Activated CD4-positive, alpha-beta T cell treated with anti-CD3 and anti-CD28 coated beads, Interleukin-2, amount 50 U/mL, for 24 hours (primary cell): ENCODE results near the gene SPAG9.
"Not testable (repeated sequence)": the region's sequence is repeated elsewhere in the genome, so short reads cannot be mapped to it uniquely, and the experiment has no call there.

Experiments used
- DNase-seq, 2 donors: peaks; one replicate each; pipeline ENCODE4 v3.0.0-alpha.2; 2020; ENCODE audit warnings: low read depth in 1 of 2, low spot score in 1 of 2

The SPAG9 gene

DNA sequence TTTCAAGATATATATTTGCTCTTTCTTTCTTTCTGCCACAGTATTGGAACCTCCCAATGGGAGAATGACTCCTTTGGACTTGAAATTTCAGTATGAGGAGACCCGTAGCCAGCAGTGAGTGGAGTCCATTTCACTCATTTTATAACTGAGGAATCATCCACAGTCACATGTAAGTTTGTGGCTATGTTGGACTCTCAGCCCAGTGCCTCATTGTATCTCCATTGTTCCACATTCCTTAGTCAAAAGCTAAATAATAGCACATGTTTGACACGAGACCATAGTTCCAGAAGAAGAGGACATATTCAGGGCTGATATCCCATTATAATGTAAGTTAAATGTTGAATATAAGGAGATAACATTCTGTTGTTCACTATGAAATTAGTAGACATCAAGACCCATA is 12.7 kb upstream of the SPAG9 start:
- DNase-seq, result no peak

DNA sequence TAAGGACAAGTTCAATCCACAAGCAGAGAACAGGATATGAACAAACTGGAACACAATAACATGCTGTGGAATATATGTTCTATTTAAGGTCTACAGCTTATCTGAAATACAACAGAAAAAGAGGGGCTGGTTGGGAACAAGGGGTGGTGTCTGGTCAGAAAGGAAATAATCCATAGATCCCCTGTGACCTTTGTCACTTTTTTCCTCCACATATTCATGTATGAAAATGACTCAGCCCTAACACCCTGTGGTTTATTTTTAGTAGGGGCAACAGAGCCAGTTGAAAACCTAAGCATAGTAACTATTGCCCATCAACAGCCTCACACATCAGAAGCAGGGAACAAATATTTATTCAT is 12.3 kb upstream of the SPAG9 start:
- DNase-seq, result no peak

DNA sequence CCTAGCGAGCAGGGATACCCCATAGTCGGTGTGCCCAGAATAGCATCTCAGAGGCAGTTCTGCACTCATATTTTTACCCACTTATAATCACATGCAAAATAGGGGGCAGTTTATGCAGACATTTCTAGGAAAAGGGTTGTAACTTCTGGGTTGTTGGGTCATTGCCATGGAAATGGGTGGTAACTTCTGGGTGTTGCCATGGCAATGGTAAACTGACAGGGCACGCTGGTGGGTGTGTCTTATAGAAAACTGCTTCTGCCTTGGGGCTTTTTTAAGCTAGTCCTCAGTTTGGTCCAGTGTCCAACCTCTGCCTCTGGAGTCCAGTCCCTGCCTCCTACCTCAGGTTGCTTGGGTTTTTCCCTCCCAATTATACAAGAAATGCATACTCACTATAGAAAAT is 7.4 kb upstream of the SPAG9 start:
- no peak for DNase-seq

DNA sequence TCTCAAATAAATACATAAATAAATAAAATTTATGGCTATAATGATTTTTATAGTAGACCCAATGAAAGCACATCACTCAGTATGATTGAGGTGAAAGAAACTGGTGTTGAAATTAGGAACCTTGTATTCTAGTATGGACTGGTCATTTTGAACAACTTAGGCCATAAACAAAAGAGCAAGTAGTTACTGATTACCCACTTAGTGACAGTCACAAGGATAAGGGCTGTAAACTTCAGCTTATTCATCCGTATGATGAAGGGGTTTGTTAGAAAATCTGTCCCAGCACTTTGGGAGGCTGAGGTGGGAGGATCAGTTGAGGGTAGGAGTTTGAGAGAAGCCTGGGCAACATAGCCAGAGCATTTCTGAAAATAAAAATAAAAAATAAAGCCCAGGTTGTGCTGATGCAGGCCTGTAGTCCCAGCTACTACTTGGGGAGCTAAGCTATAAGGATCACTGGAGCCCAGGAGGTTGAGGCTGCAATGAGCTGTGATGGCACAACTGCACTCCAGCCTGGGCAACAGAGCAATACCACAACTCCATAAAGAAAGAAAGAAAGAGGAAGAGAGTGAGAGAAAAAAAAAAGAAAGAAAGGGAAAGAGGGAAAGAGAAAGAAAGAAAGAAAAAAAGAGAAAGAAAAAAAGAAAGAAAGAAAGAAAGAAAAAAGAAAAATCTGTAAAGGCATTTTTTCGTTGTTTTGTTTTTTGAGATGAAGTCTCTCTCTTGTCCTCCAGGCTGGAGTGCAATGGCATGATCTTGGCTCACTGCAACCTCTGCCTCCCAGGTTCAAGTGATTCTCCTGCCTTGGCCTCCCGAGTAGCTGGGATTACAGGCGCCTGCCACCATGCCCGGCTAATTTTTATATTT is 4.2 kb upstream of the SPAG9 start:
- no peak for DNase-seq

DNA sequence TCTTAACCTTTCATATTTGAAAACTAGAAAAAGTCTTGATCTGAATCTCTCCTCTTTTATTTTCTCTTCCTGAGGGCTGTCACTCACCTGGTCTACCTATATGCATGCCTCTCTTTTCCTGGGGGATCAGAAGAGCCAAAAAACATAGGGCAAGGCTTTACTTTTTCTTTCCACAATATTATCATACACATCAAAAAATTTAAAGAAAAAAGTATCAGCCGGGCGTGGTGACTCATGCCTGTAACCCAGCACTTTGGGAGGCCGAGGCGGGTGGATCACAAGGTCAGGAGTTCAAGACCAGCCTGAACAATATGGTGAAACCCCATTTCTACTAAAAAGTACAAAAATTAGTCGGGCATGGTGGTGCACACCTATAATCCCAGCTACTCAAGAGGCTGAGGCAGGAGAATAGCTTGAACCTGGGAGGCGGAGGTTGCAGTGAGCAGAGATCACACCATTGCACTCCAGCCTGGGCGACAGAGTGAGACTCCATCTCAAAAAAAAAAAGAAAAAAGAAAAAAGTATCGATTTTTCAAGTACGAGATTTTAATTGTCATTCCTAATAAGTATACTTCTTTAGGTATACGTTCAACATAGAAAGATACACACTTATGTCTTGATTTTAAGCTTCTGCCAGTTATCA is 1.9 kb upstream of the SPAG9 start:
- not testable (repeated sequence) for DNase-seq

DNA sequence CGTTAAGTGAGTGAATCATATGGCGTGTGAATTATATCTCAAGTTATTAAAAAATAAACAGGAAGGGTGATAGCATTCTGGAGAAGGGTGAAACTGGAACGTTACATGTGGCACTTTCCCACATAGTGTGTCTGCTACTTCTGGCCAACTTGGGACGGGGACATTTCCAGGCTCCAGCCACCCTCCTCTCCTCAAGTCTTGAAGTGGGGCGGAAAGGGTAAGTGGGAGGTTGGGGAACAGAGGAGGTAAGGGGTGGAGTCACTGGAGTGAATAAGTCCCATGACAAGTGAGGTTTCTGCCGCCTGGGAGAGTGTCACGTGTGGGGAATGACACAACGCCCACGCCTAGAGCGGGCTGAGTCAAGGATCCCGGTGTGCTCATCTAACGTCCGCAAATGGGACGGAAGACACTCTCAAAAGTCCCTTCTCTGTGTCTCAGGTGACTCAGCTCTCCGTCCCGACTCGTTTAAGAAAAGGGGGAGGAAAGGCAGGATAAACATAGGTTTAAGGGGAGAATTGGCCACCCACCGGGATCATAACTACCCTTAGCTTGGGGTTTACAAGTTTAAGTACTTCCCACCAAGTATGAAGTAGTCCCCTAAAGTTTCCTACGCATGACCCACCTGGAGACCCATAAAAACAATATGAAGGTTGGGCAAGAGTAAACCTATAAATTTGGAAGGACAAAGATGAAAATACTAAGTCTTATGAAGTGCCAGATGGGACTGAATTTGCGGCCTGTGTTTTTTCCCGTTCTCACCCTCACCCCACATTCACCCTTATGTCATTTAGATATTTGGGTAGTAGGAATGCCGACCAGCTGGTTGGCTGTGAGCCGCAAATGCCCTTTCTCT is 1.2 kb upstream of the SPAG9 start:
- DNase-seq, result peak; percentile 80 to 88

DNA sequence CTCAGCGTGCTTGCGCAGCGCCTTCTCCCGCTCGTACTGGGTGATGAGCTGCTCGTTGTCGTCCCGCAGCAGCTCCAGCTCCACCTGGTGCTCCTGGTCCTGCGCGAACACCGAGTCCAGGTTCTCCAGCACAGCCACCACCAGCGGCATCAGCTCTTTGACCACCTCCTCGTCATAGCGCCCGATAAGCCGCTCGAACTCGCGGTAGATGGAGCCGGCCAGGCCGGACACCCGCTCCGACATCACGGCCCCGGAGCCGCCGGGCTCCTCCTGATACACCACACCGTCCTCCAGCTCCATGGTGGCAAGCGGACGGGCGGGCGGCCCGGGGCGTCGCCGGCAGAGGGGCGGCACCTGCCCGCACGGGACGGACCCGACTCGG is 320 bp downstream of the SPAG9 start:
- peak; percentile 27 to 51 for DNase-seq

DNA sequence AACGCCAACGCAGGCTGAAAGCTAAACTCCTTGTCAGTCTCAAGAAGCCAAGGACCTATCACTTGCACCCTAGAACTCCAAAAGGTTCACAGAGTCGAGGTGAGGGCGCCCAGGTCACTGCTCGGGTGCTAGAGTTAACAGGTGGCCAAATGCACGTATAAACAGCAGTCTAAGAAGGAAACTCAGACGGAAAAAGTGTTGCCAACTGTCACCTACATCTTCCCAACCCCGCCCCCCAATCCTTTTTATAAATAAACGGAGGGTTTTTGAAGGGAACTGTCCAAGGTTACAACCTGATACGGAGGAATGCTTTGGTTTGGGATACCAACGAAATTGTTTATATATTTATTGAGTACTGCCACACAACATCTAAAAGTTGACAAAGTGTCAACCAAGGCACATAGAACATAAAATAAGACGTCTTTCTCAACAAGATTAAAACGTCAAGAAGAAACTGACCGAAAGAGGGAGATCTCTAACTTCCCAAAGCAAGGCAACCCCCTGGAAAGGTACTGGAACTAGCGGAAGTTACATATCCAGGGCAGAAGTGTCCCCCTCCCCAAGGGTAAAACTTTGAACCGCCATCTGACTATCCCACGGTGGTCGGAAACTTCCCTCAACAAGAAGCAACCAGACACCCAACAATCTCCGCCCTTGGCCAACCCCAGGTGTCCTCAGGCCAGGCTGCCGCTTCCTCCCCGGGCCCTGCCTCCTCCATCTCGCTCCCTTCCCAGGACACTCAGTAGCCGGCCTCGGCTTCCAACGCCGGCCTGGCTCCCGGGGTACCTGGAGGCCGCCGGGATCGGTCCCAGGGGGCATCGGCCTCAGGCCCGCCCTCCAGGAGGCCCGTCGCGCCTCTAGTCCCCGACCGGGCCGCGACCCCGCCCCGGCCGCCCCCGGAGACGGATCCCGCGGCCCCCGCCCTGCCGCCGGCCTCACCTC is 982 bp downstream of the SPAG9 start:
- DNase-seq, result peak in 1 of 2 donors; percentile 4

DNA sequence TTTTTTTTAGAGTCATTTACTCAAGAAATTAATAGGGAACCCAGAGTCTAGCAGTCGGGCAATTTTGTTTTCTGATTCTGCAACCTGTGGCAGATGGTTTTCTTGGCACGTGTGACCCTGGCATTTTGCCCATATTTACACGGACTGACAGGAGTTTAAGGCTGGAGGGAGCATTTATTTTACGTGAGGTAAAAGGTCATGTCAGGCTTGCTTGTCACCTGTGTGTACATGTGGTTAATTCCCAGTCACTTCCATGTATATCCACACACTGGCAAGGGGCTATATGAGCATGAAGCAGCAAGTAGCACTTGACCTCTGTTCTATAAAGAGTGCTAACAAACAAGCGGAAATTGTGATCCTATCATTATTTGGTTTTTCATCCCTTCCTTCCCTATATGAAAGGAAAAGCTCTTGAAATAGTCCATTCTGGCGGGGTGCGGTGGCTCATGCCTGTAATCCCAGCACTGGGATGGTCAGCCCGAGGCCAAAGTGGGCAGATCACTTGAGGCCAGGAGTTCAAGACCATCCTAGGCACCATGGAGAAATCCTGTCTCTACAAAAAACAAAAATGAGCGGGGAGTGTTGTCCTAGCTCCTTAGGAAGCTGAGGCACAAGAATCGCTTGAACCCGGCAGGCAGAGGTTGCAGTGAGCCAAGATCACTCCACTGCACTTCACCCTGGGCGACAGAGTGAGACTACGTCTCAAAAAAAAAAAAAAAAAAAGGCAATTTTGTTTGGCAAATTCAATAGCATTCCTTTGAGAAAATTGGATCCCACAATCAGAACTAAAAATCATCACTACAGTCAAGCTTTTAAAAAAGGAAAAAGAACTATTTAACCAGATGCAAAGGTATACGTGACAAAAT is 2.1 kb downstream of the SPAG9 start:
- no peak for DNase-seq

DNA sequence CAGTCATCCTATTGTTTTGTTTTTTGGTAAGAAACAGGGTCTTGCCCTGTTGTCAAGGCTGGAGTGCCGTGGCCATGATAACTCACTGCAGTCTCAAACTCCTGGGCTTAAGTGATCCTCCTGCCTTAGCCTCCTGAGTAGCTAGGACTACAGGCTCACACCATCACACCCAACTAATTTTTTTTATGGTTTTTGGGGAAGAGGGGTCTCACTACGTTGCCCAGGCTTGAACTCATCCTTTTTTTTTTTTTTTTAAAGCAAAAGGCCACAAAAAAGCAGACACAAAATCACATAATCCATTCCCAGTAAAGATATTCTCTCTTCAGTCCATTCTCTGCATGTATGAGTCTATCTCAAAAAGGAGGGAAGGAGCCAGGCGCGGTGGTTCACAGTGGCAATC is 5.5 kb downstream of the SPAG9 start:
- no peak for DNase-seq

DNA sequence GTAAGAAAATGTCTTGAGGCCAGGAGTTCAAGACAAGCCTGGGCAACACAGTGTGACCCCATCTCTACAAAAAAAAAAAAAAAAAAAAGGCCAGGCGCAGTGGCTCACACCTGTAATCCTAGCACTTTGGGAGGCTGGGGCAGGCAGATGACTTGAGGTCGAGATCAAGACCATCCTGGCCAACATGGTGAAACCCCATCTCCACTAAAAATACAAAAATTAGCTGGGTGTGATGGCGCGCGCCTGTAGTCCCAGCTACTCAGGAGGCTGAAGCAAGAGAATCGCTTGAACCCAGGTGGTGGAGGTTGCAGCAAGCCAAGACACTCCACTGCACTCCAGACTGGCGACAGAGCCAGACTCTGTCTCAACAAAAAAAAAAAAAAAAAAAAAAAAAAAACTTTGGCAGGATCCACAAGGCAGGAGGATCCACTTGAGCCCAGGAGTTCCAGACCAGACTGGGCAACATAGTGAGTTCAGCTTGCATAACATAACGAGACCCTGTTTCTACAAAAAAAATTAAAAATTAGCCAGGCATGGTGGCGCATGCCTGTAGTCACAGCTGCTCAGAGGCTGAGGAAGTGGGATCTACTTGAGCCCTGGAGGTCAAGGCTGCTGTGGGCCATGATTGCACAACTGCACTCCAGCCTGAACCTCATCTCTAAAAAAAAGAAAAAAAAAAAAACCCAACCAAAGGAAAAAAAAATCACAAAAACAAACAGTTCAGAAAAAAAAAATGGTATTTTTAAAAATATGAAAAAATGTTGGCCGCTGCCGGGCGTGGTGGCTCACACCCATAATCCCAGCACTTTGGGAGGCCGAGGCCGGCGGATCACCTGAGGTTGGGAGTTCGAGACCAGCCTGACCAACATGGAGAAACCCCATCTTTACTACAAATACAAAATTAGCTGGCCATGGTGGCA is 8.1 kb downstream of the SPAG9 start:
- DNase-seq, result not testable (repeated sequence)

DNA sequence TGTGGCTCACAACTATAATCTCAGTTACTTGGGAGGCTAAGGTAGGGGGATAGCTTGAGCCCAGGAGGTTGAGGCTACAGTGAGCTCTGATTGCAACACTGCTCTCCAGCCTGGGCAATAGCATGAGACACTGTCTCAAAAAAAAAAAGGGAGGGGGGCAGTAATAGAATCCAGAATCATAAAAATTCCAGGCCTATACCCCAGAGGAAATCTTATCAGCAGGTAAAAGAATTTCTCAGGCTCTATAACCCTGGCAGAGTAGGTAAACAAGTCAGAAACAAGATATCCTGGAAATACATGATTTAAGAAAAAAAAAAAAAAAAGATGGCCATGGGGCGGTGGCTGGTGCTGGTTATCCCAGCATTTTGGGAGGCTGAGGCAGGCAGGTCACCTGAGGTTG is 12.9 kb downstream of the SPAG9 start:
- no peak for DNase-seq

DNA sequence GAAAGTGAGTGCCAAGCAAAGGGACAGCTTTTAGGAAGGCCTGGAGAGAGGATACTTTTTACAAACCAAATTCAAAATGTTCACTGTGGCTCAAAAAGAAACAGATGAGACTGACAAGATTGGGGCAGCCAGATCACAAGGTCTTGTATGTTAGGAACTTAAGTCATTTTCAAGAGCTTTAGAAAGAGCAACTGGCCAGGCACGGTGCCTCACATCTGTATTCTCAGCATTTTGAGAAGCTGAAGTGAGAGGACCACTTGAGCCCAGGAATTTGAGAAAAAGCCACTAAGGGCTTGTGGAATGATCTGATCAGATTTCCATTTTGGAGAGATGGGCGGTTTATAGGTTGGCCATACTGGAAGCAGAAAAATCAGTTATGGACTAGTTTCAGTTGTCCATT is 17.2 kb downstream of the SPAG9 start:
- DNase-seq, result no peak

DNA sequence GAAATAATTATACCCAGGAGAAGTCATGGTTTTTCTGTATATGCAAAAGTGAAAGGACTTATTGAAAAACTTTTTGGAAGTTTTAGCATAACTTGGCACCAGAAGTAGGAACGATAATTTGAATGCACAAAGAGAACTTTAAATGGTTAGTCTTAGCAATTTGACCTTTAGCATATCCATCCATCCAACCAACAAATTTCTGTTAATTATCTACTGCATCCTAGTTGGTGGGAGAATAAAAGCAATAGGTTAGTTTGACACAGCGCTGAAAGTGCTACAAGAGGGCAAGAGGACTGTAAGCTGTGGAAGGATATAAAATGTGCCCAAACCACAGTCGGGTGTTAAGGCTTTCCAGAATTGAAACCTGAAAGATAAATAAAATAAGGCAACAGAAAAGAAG is 17.6 kb downstream of the SPAG9 start:
- DNase-seq, result no peak

DNA sequence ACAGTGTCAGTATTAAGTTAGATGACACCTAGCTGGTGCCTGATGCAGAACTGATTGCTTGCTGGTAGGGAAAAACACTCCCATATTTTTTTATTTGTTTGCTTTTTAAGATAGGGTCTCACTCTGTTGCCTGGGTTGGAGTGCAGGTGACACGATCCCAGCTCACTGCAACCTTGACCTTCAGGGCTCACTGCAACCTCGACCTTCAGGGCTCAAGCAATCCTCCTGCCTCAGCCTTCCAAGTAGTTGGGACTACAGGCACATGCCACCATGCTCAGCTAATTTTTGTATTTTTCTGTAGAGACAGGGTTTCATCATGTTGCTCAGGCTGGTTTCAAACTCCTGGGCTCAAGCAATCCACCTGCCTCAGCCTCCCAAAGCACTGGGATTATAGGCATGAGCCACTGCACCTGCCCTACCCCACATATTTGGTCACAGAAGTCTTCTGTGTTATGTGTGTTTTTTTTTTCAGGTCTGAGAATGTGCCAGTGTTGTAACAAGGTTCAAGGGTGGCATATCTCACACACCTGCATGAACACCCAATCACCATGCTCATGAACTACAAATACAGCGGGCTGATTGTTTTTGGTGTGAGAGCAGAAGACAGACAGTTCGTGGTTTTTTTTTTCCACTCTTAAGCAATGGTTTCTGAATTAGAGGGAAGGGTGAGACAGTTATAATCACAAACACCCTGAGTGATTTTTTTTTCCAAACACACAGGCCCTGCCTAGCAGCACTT is 22.8 kb downstream of the SPAG9 start:
- DNase-seq, result no peak

DNA sequence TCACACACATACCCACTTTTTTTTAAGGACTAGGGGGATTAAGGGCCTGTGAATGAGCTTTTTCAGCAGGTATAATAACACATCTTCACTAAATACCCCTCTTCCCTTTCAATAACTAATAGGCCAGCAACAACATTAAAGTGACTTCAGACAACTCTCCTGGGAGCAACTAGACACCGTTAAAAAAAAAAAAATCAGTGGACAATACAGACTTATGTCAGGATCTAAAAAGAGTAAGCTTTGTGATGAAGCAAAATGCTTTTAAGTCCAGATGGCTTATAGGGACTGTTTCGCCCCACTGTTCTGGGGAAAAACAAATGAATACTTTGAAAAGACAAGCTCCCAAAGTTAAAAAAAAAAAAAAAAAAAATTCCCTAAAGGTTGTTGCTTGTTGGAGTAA is 29.0 kb downstream of the SPAG9 start:
- no peak for DNase-seq

DNA sequence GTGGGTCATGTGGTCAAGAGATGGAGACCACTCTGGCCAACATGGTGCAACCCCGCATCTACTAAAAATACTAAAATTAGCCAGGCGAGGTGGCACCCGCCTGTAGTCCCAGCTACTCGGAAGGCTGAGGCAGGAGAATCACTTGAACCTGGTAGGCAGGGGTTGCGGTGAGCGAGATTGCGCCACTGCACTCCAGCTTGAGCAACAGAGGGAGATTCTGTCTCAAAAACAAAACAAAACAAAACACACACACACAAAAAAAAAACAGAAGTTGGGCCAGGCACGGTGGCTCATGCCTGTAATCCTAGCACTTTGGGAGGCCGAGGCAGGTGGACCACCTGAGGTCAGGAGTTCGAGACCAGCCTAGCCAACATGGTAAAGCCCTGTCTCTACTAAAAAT is 31.8 kb downstream of the SPAG9 start:
- not testable (repeated sequence) for DNase-seq

DNA sequence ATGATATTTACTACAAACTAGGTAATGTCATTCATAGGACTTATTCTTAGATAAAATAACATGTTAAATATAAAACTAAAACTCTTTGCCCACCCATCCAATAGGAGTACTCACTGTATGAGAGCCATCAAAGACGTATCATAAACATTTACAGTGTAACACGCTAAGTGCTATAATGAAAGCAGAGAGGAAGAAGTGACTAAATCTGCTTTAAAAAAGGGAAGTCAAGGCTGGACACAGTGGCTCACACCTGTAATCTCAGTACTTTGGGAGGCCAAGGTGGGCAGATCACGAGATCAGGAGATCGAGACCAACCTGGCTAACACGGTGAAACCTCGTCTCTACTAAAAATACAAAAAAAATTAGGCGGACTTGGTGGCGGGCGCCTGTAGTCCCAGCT is 32.4 kb downstream of the SPAG9 start:
- DNase-seq, result no peak
